ENCODE results near the gene CCNB1. TPM values are rescaled to one million over a fixed set of nuclear protein-coding genes. Genes with fewer than 3 reads are reported as not detected.

CCNB1 gene
- polyA plus RNA-seq, 2 of the 4 experiments (the other 2 are of a cell fraction): 236 to 311 TPM

GRCh38 chr5:69156456-69156855 is 10.5 kb upstream of the CCNB1 start:
- ChIA-PET CTCF (interaction anchor here (0.8 to 1.6 kb wide), 2 partner anchors 15 to 21 kb away, joined by 3 to 4 read pairs; no protein-coding TSS in a partner anchor), POLR2A (no interaction called here)
- Histone ChIP-seq H3K9me3 (no peaks in the 10 kb centered on the region), H3K4me3 (no peak overlapping the region), H3K4me1 (no peaks in the 10 kb centered on the region), H3K4me2 (no peak overlapping the region), H3K27ac (no peak overlapping the region)
- TF ChIP-seq TFCP2L1 (CRISPR knock-in tag; IDR thresholded peaks at IDR 0.05) (no peak), RAD21 (conservative IDR thresholded peaks at IDR 0.05 in 1 of 2, IDR thresholded peaks at IDR 0.05 in 1 of 2) (no peak), EHF (CRISPR knock-in tag; IDR thresholded peaks at IDR 0.05) (no peak), JUNB (IDR thresholded peaks at IDR 0.05) (no peak), CBX8 (IDR thresholded peaks at IDR 0.05) (no peak)
- ATAC-seq (no peak), FAIRE-seq (no peak), DNase-seq (ENCODE audit: low read depth in 1 of 2, low spot score in 1 of 2) (no peak)
- 90% methylated on average over 11 of the region's 11 CpGs for WGBS (ENCODE audit: missing lambda C conversion rate)

GRCh38 chr5:69158039-69158438 is 8.9 kb upstream of the CCNB1 start:
- ATAC-seq: no peak
- WGBS (ENCODE audit: missing lambda C conversion rate): 87% methylated on average over 3 of the region's 3 CpGs

GRCh38 chr5:69160651-69161050 is 6.3 kb upstream of the CCNB1 start:
- no peaks in the 10 kb centered on the region for H3K4me1 ChIP-seq
- H3K4me3 ChIP-seq: no peak overlapping the region
- DNase-seq (ENCODE audit: low read depth in 1 of 2, low spot score in 1 of 2): no peak
- H3K27ac ChIP-seq: no peak overlapping the region
- no peaks in the 10 kb centered on the region for H3K9me3 ChIP-seq
- CTCF ChIA-PET: no interaction called here
- no peak for ATAC-seq
- no peak for FAIRE-seq
- POLR2A ChIA-PET: no interaction called here
- no peak overlapping the region for H3K4me2 ChIP-seq
- 93% methylated on average over 16 of the region's 16 CpGs for WGBS (ENCODE audit: missing lambda C conversion rate)
- TF ChIP-seq RAD21 (conservative IDR thresholded peaks at IDR 0.05 in 1 of 2, IDR thresholded peaks at IDR 0.05 in 1 of 2) (no peak), FOSB (CRISPR knock-in tag; IDR thresholded peaks at IDR 0.05) (no peak), PHF8 (IDR thresholded peaks at IDR 0.05; ENCODE audit: borderline replicate concordance, low read depth) (no peak), HES2 (IDR thresholded peaks at IDR 0.05) (no peak), HMGXB4 (CRISPR knock-in tag; IDR thresholded peaks at IDR 0.05; ENCODE audit: borderline replicate concordance) (no peak), ZFP36 (IDR thresholded peaks at IDR 0.05; ENCODE audit: borderline replicate concordance, partially characterized antibody) (no peak), ATOH8 (CRISPR knock-in tag; IDR thresholded peaks at IDR 0.05; ENCODE audit: low read depth) (no peak), POLR2AphosphoS2 (conservative IDR thresholded peaks at IDR 0.05; ENCODE audit: low read length) (no peak), KDM1A (IDR thresholded peaks at IDR 0.05; ENCODE audit: low read depth) (no peak), CEBPB (IDR thresholded peaks at IDR 0.05) (no peak), EP300 (IDR thresholded peaks at IDR 0.05) (no peak), E2F6 (IDR thresholded peaks at IDR 0.05; ENCODE audit: borderline replicate concordance, low read depth) (no peak), TFCP2L1 (CRISPR knock-in tag; IDR thresholded peaks at IDR 0.05) (no peak), ZC3H11A (IDR thresholded peaks at IDR 0.05) (no peak)

More at GRCh38 chr5:69158039-69158438, 8.9 kb upstream of the CCNB1 start:
- FAIRE-seq (no peak), DNase-seq (ENCODE audit: low read depth in 1 of 2, low spot score in 1 of 2) (no peak)
- Histone ChIP-seq H3K27ac (no peak overlapping the region), H3K4me3 (no peak overlapping the region), H3K4me1 (no peaks in the 10 kb centered on the region), H3K9me3 (no peaks in the 10 kb centered on the region), H3K4me2 (no peak overlapping the region)
- ChIA-PET POLR2A (no interaction called here), CTCF (no interaction called here)
- TF ChIP-seq ZFP36 (IDR thresholded peaks at IDR 0.05; ENCODE audit: borderline replicate concordance, partially characterized antibody) (no peak), CHD2 (IDR thresholded peaks at IDR 0.05; ENCODE audit: low read length, partially characterized antibody) (no peak), KDM1A (IDR thresholded peaks at IDR 0.05; ENCODE audit: low read depth) (no peak), RARB (CRISPR knock-in tag; IDR thresholded peaks at IDR 0.05) (no peak), ATOH8 (CRISPR knock-in tag; IDR thresholded peaks at IDR 0.05; ENCODE audit: low read depth) (no peak), NPAS2 (CRISPR knock-in tag; IDR thresholded peaks at IDR 0.05; ENCODE audit: borderline replicate concordance) (no peak), KDM5A (IDR thresholded peaks at IDR 0.05) (no peak), ZSCAN20 (CRISPR knock-in tag; IDR thresholded peaks at IDR 0.05) (no peak), RFX5 (IDR thresholded peaks at IDR 0.05) (no peak), GATA3 (IDR thresholded peaks at IDR 0.05; ENCODE audit: borderline replicate concordance) (no peak), PBX3 (IDR thresholded peaks at IDR 0.05) (no peak), EHF (CRISPR knock-in tag; IDR thresholded peaks at IDR 0.05) (no peak), EHMT2 (IDR thresholded peaks at IDR 0.05; ENCODE audit: low read depth) (no peak), FOSB (CRISPR knock-in tag; IDR thresholded peaks at IDR 0.05) (no peak), ELK1 (IDR thresholded peaks at IDR 0.05; ENCODE audit: low read depth, low read length) (no peak), SMC3 (IDR thresholded peaks at IDR 0.05) (no peak)

Measured in A549 (cell line).